ENCODE measurements around the gene SRM.

The SRM gene

DNA sequence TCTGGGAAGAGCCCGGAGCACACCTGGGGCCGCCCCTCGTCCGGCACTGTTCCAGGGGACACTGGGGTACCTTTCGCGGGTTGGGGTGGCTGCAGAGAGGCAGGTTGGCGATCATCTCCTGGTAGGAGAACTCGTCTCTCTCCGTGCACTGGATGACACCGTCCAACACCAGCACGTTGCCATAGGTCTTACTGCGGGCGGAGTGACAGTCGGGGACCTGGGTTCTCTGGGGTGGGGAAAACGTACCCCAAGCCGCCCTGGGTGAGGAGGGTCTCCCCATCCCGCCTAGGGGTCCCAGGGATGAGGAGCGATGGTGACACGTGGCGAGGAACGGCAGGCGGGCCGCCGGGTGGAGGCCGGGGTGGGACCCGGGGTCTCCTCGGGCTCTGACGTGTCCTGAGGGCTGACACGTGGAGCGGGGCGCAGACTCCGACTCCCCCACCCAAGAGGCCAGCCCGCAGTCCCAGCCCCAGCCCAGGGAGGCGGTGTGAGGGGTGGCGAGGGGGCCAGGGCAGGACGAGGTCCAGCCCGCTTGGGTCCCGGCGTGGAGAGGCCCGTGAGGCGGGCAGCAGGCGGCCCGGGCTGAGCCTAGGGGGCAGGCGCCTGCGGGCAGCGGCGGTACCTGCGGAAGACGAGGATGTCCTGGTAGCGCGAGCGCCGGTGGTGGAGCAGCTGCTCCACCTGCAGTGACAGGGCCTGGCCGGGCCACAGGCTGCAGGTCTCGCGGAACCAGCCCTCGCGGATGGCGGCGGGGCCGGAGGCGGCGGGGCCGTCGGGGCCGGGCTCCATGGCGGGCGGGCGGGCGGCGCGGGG, 457 bp downstream of the SRM start:
- Histone ChIP-seq H3K4me1 (ENCODE audit: control insufficient read depth in 1 of 2, insufficient read depth in 1 of 2, low read depth in 1 of 2, low read length in 1 of 2) (peaks cover 17 to 19% of the 10 kb centered on the region in 2 experiments), H3K27me3 (peaks cover 9% of the 10 kb centered on the region), H3K36me3 (peaks cover 6% of the 10 kb centered on the region), H3K9me3 (no peaks in the 10 kb centered on the region), H3K27ac (no peak overlapping the region), H3K4me3 (ENCODE audit: low read depth in 1 of 2, low read length in 1 of 2) (peak overlapping the region; percentile 60 to 62)
- TF ChIP-seq, protein P1, sequence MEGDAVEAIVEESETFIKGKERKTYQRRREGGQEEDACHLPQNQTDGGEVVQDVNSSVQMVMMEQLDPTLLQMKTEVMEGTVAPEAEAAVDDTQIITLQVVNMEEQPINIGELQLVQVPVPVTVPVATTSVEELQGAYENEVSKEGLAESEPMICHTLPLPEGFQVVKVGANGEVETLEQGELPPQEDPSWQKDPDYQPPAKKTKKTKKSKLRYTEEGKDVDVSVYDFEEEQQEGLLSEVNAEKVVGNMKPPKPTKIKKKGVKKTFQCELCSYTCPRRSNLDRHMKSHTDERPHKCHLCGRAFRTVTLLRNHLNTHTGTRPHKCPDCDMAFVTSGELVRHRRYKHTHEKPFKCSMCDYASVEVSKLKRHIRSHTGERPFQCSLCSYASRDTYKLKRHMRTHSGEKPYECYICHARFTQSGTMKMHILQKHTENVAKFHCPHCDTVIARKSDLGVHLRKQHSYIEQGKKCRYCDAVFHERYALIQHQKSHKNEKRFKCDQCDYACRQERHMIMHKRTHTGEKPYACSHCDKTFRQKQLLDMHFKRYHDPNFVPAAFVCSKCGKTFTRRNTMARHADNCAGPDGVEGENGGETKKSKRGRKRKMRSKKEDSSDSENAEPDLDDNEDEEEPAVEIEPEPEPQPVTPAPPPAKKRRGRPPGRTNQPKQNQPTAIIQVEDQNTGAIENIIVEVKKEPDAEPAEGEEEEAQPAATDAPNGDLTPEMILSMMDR (IDR thresholded peaks at IDR 0.05) = no peak

DNA sequence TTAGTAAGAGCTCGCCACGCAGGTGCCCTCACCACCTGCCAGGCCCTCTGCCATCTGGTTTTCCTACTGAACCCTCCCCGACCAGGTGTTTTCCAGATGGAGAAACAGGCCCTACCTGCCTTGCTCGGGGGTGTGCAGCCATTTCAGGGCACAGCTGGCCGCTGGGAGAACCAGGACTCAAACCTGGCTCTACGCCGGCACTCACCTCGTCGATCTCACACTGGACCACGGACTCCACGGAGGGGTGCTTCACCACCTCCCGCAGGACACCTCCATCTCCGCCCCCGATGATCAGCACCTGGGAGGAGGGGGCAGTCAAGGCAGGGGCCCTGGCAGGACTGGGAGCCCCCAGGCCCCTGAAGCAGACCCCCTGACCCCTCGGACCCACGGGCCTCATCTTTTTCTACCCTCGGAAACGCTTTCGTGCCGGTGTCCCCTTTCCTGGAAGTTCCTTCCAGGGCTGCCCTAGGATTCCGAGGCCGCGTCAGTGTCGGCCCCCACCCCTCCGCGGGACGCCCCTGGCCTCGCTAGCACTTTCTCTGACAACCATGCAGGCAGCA, 1.1 kb downstream of the SRM start:
- H3K27me3 ChIP-seq = peaks cover 11% of the 10 kb centered on the region
- no peaks in the 10 kb centered on the region for H3K9me3 ChIP-seq
- peak overlapping the region in 1 of 2 experiments; percentile 12 for H3K4me3 ChIP-seq (ENCODE audit: low read depth in 1 of 2, low read length in 1 of 2)
- no peaks in the 10 kb centered on the region for H3K36me3 ChIP-seq
- TF ChIP-seq, protein P1 (IDR thresholded peaks at IDR 0.05) = no peak
- H3K27ac ChIP-seq = no peak overlapping the region
- peaks cover 17 to 19% of the 10 kb centered on the region in 2 experiments for H3K4me1 ChIP-seq (ENCODE audit: control insufficient read depth in 1 of 2, insufficient read depth in 1 of 2, low read depth in 1 of 2, low read length in 1 of 2)

DNA sequence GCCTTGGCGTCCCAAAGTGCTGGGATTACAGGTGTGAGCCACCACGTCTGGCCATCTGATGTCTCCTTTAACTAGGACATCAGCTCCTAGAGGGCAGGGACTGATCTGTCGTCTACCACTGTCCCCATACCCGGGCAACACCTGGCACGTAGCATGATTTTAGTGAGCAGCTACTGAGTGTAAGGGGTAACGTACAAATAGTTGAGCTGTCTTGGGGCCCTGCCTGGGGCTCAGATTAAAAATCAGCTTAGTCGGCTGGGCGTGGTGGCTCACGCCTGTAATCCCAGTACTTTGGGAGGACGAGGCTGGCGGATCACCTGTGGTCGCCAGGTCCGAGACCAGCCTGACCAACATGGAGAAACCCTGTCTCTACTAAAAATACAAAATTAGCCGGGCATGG, 1.8 kb downstream of the SRM start:
- Histone ChIP-seq H3K36me3 (no peaks in the 10 kb centered on the region), H3K27me3 (peaks cover 17% of the 10 kb centered on the region), H3K4me3 (ENCODE audit: low read depth in 1 of 2, low read length in 1 of 2) (no peak overlapping the region), H3K9me3 (no peaks in the 10 kb centered on the region), H3K4me1 (ENCODE audit: control insufficient read depth in 1 of 2, insufficient read depth in 1 of 2, low read depth in 1 of 2, low read length in 1 of 2) (peaks cover 17 to 19% of the 10 kb centered on the region in 2 experiments), H3K27ac (no peak overlapping the region)
- TF ChIP-seq, protein P1 (IDR thresholded peaks at IDR 0.05) = no peak

DNA sequence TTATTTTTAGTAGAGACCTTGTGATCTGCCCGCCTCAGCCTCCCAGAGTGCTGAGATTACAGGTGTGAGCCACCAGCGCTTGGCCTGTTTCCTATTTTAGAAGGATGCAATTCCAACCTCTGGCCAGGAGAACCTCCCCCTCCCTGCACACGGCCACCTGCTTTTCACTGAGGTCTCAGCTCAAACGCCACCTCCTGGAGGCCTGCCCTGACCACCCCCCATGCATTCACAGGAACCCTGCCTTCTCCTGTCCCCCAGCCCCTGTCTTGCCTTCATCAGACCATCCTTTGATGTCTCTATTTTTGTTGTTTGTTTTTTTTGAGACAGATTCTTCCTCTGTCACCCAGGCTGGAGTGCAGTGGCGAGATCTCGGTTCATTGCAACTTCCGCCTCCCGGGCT, 2.3 kb downstream of the SRM start:
- TF ChIP-seq, protein P1 (IDR thresholded peaks at IDR 0.05) = no peak
- Histone ChIP-seq H3K9me3 (no peaks in the 10 kb centered on the region), H3K27me3 (peaks cover 23% of the 10 kb centered on the region), H3K4me3 (ENCODE audit: low read depth in 1 of 2, low read length in 1 of 2) (no peak overlapping the region), H3K27ac (no peak overlapping the region), H3K4me1 (ENCODE audit: control insufficient read depth in 1 of 2, insufficient read depth in 1 of 2, low read depth in 1 of 2, low read length in 1 of 2) (peaks cover 19 to 20% of the 10 kb centered on the region in 2 experiments), H3K36me3 (no peaks in the 10 kb centered on the region)

DNA sequence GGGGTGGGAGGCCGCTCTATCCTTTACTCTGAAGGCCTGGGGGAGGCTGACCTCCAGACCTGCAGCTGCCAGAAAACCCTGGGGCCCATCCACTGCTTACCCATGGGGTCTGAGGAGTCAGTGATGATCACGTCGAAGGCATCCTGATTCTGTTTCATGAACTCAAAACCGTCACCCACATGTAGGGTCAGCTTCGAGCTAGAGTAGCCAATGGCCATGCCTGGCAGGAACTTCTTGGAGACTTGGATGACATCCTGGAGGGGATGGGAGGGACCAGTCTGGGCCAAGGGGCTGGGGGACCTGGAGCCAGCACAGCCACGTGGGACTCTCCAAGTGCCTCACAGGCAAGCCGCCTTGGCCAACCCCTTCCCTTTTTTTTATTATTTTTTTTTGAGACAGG, 3.3 kb downstream of the SRM start:
- H3K9me3 ChIP-seq = no peaks in the 10 kb centered on the region
- H3K4me3 ChIP-seq (ENCODE audit: low read depth in 1 of 2, low read length in 1 of 2) = no peak overlapping the region
- H3K27me3 ChIP-seq = peaks cover 27% of the 10 kb centered on the region
- TF ChIP-seq, protein P1 (IDR thresholded peaks at IDR 0.05) = no peak
- H3K27ac ChIP-seq = no peak overlapping the region
- peaks cover 28 to 29% of the 10 kb centered on the region in 2 experiments for H3K4me1 ChIP-seq (ENCODE audit: control insufficient read depth in 1 of 2, insufficient read depth in 1 of 2, low read depth in 1 of 2, low read length in 1 of 2)
- H3K36me3 ChIP-seq = no peaks in the 10 kb centered on the region
